Epithelial cell of proximal tubule (primary cell): ENCODE measurements around the gene CAMTA1. TPM values are rescaled to one million over a fixed set of nuclear protein-coding genes. Genes with fewer than 3 reads are reported as not detected.

Experiments used
- DNase-seq: peaks from one replicate; pipeline ENCODE4 v3.0.0-alpha.2; 2011; ENCODE audit warnings: low read depth
- H3K4me3 ChIP-seq: 2 replicates; pipeline ENCODE4 v1.5.1; 2011; ENCODE audit warnings: low read depth, mild to moderate bottlenecking, low read length
- total RNA-seq: library from RNA; depleted of rRNA; stranded (reverse); fragments of >200 nt; gene quantifications from 2 replicates; pipeline ENCODE4 v1.2.3, GENCODE V29; 2015
- TF ChIP-seq, protein P1 (sequence below): conservative IDR thresholded peaks from 2 replicates; pipeline ENCODE4 v1.5.1; 2012; ENCODE audit warnings: low read depth, mild to moderate bottlenecking, low read length

CAMTA1 gene
- total RNA-seq, 1 donor from 2014 or later: 79.2 TPM

- no peak overlapping the region for H3K4me3 ChIP-seq
- TF ChIP-seq, protein P1, sequence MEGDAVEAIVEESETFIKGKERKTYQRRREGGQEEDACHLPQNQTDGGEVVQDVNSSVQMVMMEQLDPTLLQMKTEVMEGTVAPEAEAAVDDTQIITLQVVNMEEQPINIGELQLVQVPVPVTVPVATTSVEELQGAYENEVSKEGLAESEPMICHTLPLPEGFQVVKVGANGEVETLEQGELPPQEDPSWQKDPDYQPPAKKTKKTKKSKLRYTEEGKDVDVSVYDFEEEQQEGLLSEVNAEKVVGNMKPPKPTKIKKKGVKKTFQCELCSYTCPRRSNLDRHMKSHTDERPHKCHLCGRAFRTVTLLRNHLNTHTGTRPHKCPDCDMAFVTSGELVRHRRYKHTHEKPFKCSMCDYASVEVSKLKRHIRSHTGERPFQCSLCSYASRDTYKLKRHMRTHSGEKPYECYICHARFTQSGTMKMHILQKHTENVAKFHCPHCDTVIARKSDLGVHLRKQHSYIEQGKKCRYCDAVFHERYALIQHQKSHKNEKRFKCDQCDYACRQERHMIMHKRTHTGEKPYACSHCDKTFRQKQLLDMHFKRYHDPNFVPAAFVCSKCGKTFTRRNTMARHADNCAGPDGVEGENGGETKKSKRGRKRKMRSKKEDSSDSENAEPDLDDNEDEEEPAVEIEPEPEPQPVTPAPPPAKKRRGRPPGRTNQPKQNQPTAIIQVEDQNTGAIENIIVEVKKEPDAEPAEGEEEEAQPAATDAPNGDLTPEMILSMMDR: no peak
- DNase-seq: no peak
These were observed 223.9 kb downstream of the CAMTA1 start for GRCh38 chr1:7008975-7009740.

- no peak overlapping the region for H3K4me3 ChIP-seq
- DNase-seq: no peak
- TF ChIP-seq, protein P1: no peak
These were observed 224.7 kb downstream of the CAMTA1 start for GRCh38 chr1:7009741-7010525.

- TF ChIP-seq, protein P1: no peak
- H3K4me3 ChIP-seq: no peak overlapping the region
- DNase-seq: no peak
These were observed 225.4 kb downstream of the CAMTA1 start for GRCh38 chr1:7010534-7011200.

DNA sequence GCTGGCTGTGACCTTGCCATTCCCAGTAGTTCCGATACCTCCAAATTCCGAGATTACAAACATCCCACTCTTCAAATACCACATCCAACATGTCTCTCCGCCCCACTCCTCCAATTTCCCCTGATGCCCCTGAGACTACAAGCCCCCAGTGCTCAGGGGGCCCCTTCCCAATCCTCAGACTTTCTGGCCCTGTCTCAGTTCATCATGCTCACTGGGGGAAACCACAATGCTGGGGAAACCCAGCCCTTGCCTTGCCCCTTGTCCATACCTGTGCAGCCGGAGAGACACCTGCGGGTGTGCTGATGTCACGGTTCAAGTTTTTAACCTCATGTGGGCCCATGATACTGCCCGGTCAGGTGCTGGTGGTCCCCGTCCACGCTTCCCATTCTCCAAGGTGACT is 226.6 kb downstream of the CAMTA1 start:
- no peak overlapping the region for H3K4me3 ChIP-seq
- no peak for DNase-seq
- TF ChIP-seq, protein P1: no peak

GRCh38 chr1:7012461-7012924 is 227.2 kb downstream of the CAMTA1 start:
- no peak overlapping the region for H3K4me3 ChIP-seq
- DNase-seq: no peak
- TF ChIP-seq, protein P1: no peak

GRCh38 chr1:7013833-7014639 is 228.8 kb downstream of the CAMTA1 start:
- TF ChIP-seq, protein P1: no peak
- no peak overlapping the region for H3K4me3 ChIP-seq
- DNase-seq: no peak
